ENCODE data around the gene FDXR. TPM values are rescaled to one million over a fixed set of nuclear protein-coding genes. Genes with fewer than 3 reads are reported as not detected.

FDXR gene
- total RNA-seq, 1 donor from 2014 or later, result 7.4 TPM

DNA sequence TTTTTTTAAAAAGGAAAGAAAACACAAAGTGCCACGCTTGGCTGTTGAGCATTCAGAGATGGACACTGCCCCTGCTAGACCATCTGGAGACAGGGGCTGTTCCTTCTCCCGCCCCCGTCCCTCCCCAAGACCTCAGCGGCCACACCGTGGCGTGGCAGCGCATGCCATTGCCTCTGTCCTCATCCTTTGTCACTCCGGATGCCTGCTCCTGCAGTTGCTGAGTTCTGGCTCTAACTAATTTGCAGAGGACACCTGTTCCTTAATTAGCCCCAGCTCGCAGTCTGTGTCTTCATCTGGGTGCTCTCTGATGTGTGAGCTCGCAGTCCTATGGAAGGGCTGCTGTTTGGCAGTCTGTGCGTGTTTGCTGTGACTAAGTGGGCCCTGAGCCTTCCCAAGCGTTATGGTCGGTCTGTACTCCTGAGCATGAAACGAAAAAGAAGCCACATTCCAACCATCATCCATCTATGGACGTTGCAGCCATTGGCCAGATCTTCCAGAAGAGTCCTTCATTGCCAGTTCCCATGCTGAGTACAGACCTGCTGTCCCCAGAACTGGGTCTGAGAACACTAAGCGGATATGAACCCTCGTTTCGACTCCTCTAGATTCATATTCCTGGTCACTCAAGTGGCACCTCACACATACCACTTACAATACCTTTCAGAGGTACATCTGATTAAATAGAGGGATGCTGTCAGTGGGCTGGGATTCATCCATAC is 55.7 kb downstream of the FDXR start:
- H2AFZ ChIP-seq (replicated peaks), result no peak overlapping the region
- no peak overlapping the region for H3K27ac ChIP-seq
- TF ChIP-seq EZH2 (IDR thresholded peaks at IDR 0.05) (no peak), EZH2phosphoT487 (IDR thresholded peaks at IDR 0.05) (no peak)
- TF ChIP-seq, protein P1, sequence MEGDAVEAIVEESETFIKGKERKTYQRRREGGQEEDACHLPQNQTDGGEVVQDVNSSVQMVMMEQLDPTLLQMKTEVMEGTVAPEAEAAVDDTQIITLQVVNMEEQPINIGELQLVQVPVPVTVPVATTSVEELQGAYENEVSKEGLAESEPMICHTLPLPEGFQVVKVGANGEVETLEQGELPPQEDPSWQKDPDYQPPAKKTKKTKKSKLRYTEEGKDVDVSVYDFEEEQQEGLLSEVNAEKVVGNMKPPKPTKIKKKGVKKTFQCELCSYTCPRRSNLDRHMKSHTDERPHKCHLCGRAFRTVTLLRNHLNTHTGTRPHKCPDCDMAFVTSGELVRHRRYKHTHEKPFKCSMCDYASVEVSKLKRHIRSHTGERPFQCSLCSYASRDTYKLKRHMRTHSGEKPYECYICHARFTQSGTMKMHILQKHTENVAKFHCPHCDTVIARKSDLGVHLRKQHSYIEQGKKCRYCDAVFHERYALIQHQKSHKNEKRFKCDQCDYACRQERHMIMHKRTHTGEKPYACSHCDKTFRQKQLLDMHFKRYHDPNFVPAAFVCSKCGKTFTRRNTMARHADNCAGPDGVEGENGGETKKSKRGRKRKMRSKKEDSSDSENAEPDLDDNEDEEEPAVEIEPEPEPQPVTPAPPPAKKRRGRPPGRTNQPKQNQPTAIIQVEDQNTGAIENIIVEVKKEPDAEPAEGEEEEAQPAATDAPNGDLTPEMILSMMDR (IDR thresholded peaks at IDR 0.05), result no peak
- H4K20me1 ChIP-seq (ENCODE audit: low read depth), result peaks cover 12% of the 10 kb centered on the region
- no peaks in the 10 kb centered on the region for H3K27me3 ChIP-seq
- H3K36me3 ChIP-seq, result no peaks in the 10 kb centered on the region
- H3K27me3 Mint-ChIP-seq (ENCODE audit: insufficient read depth, low read depth), result peaks cover 2% of the 10 kb centered on the region
- H3K36me3 Mint-ChIP-seq, result peaks cover 7% of the 10 kb centered on the region
- H3K4me2 ChIP-seq, result no peak overlapping the region
- no peak for DNase-seq (ENCODE audit: low spot score)
- peaks cover 19% of the 10 kb centered on the region for H3K4me1 ChIP-seq
- no peaks in the 10 kb centered on the region for H3K9me3 Mint-ChIP-seq
- H3K27ac Mint-ChIP-seq, result no peak overlapping the region
- H3F3A ChIP-seq (ENCODE audit: low read depth), result peaks cover 3% of the 10 kb centered on the region
- H3K9ac ChIP-seq, result no peak overlapping the region
- no peak overlapping the region for H3K4me3 ChIP-seq
- no peaks in the 10 kb centered on the region for H3K79me2 ChIP-seq (ENCODE audit: low read depth)
- peaks cover 49% of the 10 kb centered on the region for H3K4me1 Mint-ChIP-seq
- no peaks in the 10 kb centered on the region for H3K9me3 ChIP-seq (ENCODE audit: low read depth)
- H3K4me3 Mint-ChIP-seq, result no peak overlapping the region

DNA sequence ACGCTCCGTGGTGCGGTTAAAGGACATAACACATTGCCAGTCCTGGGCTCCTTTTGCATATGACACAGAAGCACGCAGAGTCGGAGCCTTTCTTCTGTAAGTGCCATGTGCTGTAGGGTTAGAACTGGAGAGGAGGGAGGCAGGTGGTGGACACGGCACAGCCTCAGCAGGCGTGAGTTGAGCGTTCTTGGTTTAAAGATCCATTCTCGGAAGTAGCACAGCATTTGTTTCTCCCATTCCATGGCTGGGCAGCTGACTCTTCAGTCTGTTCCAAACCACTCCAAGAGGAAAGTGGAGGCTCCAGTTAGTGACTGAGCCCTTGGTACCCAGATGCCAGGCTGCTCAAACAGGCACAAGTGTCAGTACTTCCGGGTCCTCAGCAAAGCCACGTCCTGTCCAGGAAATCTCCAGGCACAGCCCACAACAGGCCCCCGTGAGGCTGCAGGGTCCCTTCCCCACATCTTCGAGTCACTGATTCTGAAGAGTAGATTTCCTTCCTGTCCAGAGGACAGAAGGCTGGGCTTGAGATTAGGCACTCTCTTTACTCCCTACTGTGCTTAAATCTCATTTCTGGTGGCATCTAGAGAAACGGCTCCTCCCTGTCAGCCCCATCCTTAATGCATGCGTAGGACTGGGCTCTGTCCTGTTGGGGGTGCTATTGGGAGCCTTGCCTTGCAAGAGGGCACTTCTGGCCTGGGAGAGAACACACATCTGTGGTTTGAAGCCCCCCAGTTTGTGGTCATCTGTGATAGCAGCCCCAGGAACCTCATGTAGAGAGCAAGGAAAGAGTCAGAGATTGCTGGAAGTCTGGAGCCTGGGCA is 57.0 kb downstream of the FDXR start:
- H3K27ac ChIP-seq, result no peak overlapping the region
- peaks cover 3% of the 10 kb centered on the region for H3F3A ChIP-seq (ENCODE audit: low read depth)
- H3K27me3 ChIP-seq, result no peaks in the 10 kb centered on the region
- H2AFZ ChIP-seq (replicated peaks), result no peak overlapping the region
- peaks cover 7% of the 10 kb centered on the region for H3K36me3 Mint-ChIP-seq
- TF ChIP-seq, protein P1 (IDR thresholded peaks at IDR 0.05), result peak; percentile 71
- no peak for TF ChIP-seq EZH2 (IDR thresholded peaks at IDR 0.05)
- TF ChIP-seq EZH2phosphoT487 (IDR thresholded peaks at IDR 0.05), result no peak
- no peaks in the 10 kb centered on the region for H3K79me2 ChIP-seq (ENCODE audit: low read depth)
- no peak overlapping the region for H3K4me2 ChIP-seq
- peaks cover 2% of the 10 kb centered on the region for H3K27me3 Mint-ChIP-seq (ENCODE audit: insufficient read depth, low read depth)
- no peaks in the 10 kb centered on the region for H3K36me3 ChIP-seq
- peak; percentile 80 for DNase-seq (ENCODE audit: low spot score)
- peaks cover 40% of the 10 kb centered on the region for H3K4me1 Mint-ChIP-seq
- H4K20me1 ChIP-seq (ENCODE audit: low read depth), result peaks cover 23% of the 10 kb centered on the region
- H3K9ac ChIP-seq, result no peak overlapping the region
- no peaks in the 10 kb centered on the region for H3K9me3 Mint-ChIP-seq
- no peak overlapping the region for H3K4me3 ChIP-seq
- peaks cover 22% of the 10 kb centered on the region for H3K4me1 ChIP-seq
- no peaks in the 10 kb centered on the region for H3K9me3 ChIP-seq (ENCODE audit: low read depth)
- peak overlapping the region; percentile 56 for H3K4me3 Mint-ChIP-seq
- H3K27ac Mint-ChIP-seq, result no peak overlapping the region

DNA sequence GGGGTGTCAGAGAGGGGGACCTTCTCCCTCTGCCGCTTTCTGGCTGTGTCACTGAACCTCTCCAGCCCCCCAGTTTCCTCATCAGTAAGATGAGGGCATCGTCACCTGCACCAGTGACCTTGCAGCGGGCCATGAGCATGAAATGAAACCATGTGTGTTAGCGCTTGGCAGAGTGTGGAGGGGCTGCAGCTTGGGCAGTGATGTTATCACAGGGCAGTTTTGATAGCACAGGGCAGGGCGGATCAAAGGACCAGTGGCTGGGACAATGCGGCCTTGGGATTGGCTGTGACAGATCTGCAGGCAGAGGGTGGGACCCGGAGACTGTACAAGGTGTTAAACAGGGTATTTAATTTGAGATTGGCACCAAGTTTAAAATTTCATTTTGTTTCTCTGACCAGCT is 57.7 kb downstream of the FDXR start:
- no peak overlapping the region for H3K4me2 ChIP-seq
- H3K27ac Mint-ChIP-seq, result no peak overlapping the region
- no peaks in the 10 kb centered on the region for H3K27me3 Mint-ChIP-seq (ENCODE audit: insufficient read depth, low read depth)
- H2AFZ ChIP-seq (replicated peaks), result no peak overlapping the region
- TF ChIP-seq, protein P1 (IDR thresholded peaks at IDR 0.05), result no peak
- TF ChIP-seq EZH2phosphoT487 (IDR thresholded peaks at IDR 0.05), result no peak
- no peak for TF ChIP-seq EZH2 (IDR thresholded peaks at IDR 0.05)
- H3K4me1 ChIP-seq, result peaks cover 22% of the 10 kb centered on the region
- H3K9me3 ChIP-seq (ENCODE audit: low read depth), result no peaks in the 10 kb centered on the region
- H3K27me3 ChIP-seq, result no peaks in the 10 kb centered on the region
- H3K9me3 Mint-ChIP-seq, result no peaks in the 10 kb centered on the region
- no peaks in the 10 kb centered on the region for H3K79me2 ChIP-seq (ENCODE audit: low read depth)
- DNase-seq (ENCODE audit: low spot score), result no peak
- peaks cover 37% of the 10 kb centered on the region for H3K4me1 Mint-ChIP-seq
- no peak overlapping the region for H3K4me3 ChIP-seq
- peaks cover 3% of the 10 kb centered on the region for H3F3A ChIP-seq (ENCODE audit: low read depth)
- no peaks in the 10 kb centered on the region for H3K36me3 ChIP-seq
- H3K9ac ChIP-seq, result no peak overlapping the region
- H3K27ac ChIP-seq, result no peak overlapping the region
- peaks cover 5% of the 10 kb centered on the region for H3K36me3 Mint-ChIP-seq
- H4K20me1 ChIP-seq (ENCODE audit: low read depth), result peaks cover 23% of the 10 kb centered on the region
- H3K4me3 Mint-ChIP-seq, result no peak overlapping the region

Data from neural progenitor cell (in vitro differentiated cells).